ENCODE data around the gene INTS11. TPM values are rescaled to one million over a fixed set of nuclear protein-coding genes. Genes with fewer than 3 reads are reported as not detected.

INTS11 gene
- total and polyA plus RNA-seq, 2 of the 13 experiments (the other 11 are each of a cell fraction or from before 2014, with no cell fraction given): 52.8 to 94.8 TPM

DNA sequence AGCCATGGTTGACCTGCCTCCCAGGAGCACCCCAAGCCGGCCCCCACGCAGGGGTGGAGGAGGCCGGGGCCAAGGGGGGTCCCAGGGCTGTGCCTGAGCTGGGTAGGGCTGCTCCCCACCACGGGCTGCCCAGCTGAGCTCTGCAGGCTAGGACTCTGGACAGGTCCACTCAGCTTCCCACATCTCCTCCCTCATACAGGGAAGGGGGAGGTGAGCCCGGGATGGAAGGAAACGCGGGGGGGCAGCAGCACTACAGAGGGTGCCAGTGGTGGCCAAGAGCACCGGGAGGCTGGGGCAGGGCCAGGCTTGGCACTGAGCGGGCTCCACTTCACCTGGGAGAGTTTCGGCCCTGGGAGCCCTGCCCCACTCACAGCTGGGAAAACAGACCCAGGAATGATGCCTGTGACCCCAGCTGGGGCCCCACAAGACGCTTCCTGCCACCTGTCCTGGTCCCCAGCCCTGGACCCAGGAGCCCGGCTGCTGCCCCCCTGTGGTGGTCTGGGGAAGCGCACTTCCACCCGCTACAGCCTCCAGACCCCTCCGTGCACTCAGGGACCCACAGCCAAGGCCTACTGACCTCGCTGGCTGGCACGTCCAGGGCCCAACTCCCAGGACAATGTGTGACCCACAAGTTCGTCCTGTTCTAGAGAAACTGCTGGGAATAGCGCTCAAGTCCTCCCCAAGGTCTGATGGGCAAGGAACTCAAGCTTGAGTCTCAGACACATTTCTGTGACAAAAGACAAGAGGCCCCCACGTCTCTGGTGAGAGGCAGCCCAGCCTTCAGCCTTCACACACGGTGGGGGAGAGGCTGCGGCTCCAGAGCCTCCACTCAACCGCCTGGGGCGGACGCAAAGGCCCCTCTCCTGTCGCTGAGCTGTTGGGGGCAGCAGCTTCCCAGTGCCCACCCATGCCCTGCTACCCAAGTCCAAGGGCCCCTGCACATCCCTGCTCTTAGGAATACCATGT lies 47.6 kb upstream of the INTS11 start (continued):
- TF ChIP-seq AKAP8 (CRISPR knock-in tag; IDR thresholded peaks at IDR 0.05) (peak; percentile 17; the same call in 1 of the 2 replicates), REL (CRISPR knock-in tag; conservative IDR thresholded peaks at IDR 0.05) (no peak), MED13 (CRISPR knock-in tag; IDR thresholded peaks at IDR 0.05) (no peak), NRL (CRISPR knock-in tag; IDR thresholded peaks at IDR 0.05; ENCODE audit: borderline replicate concordance) (no peak), RELA (CRISPR knock-in tag; IDR thresholded peaks at IDR 0.05) (no peak), ZNF331 (CRISPR knock-in tag; IDR thresholded peaks at IDR 0.05) (no peak), NFRKB (IDR thresholded peaks at IDR 0.05) (no peak), KDM4B (CRISPR knock-in tag; IDR thresholded peaks at IDR 0.05) (no peak), ZNF552 (CRISPR knock-in tag; IDR thresholded peaks at IDR 0.05; ENCODE audit: borderline replicate concordance) (no peak), ZNF543 (CRISPR knock-in tag; IDR thresholded peaks at IDR 0.05) (no peak), ZNF660 (CRISPR knock-in tag; IDR thresholded peaks at IDR 0.05; ENCODE audit: borderline replicate concordance, low read depth) (no peak), ZNF101 (CRISPR knock-in tag; IDR thresholded peaks at IDR 0.05; ENCODE audit: borderline replicate concordance, low read depth) (no peak), ZNF672 (CRISPR knock-in tag; IDR thresholded peaks at IDR 0.05) (no peak), U2AF1 (optimal IDR thresholded peaks at IDR 0.05; ENCODE audit: low read depth, low read length) (no peak)
- TF ChIP-seq, protein P1, sequence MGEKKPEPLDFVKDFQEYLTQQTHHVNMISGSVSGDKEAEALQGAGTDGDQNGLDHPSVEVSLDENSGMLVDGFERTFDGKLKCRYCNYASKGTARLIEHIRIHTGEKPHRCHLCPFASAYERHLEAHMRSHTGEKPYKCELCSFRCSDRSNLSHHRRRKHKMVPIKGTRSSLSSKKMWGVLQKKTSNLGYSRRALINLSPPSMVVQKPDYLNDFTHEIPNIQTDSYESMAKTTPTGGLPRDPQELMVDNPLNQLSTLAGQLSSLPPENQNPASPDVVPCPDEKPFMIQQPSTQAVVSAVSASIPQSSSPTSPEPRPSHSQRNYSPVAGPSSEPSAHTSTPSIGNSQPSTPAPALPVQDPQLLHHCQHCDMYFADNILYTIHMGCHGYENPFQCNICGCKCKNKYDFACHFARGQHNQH (CRISPR knock-in tag; IDR thresholded peaks at IDR 0.05): peak; percentile 22; the same call in 1 of the 2 replicates
- TF ChIP-seq, protein P2, sequence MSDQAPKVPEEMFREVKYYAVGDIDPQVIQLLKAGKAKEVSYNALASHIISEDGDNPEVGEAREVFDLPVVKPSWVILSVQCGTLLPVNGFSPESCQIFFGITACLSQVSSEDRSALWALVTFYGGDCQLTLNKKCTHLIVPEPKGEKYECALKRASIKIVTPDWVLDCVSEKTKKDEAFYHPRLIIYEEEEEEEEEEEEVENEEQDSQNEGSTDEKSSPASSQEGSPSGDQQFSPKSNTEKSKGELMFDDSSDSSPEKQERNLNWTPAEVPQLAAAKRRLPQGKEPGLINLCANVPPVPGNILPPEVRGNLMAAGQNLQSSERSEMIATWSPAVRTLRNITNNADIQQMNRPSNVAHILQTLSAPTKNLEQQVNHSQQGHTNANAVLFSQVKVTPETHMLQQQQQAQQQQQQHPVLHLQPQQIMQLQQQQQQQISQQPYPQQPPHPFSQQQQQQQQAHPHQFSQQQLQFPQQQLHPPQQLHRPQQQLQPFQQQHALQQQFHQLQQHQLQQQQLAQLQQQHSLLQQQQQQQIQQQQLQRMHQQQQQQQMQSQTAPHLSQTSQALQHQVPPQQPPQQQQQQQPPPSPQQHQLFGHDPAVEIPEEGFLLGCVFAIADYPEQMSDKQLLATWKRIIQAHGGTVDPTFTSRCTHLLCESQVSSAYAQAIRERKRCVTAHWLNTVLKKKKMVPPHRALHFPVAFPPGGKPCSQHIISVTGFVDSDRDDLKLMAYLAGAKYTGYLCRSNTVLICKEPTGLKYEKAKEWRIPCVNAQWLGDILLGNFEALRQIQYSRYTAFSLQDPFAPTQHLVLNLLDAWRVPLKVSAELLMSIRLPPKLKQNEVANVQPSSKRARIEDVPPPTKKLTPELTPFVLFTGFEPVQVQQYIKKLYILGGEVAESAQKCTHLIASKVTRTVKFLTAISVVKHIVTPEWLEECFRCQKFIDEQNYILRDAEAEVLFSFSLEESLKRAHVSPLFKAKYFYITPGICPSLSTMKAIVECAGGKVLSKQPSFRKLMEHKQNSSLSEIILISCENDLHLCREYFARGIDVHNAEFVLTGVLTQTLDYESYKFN (CRISPR knock-in tag; conservative IDR thresholded peaks at IDR 0.05): peak; percentile 22; the same call in 1 of the 2 replicates
- TF ChIP-seq, protein P3, sequence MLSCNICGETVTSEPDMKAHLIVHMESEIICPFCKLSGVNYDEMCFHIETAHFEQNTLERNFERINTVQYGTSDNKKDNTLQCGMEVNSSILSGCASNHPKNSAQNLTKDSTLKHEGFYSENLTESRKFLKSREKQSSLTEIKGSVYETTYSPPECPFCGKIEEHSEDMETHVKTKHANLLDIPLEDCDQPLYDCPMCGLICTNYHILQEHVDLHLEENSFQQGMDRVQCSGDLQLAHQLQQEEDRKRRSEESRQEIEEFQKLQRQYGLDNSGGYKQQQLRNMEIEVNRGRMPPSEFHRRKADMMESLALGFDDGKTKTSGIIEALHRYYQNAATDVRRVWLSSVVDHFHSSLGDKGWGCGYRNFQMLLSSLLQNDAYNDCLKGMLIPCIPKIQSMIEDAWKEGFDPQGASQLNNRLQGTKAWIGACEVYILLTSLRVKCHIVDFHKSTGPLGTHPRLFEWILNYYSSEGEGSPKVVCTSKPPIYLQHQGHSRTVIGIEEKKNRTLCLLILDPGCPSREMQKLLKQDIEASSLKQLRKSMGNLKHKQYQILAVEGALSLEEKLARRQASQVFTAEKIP (CRISPR knock-in tag; IDR thresholded peaks at IDR 0.05; ENCODE audit: borderline replicate concordance): no peak
- TF ChIP-seq, protein P4, sequence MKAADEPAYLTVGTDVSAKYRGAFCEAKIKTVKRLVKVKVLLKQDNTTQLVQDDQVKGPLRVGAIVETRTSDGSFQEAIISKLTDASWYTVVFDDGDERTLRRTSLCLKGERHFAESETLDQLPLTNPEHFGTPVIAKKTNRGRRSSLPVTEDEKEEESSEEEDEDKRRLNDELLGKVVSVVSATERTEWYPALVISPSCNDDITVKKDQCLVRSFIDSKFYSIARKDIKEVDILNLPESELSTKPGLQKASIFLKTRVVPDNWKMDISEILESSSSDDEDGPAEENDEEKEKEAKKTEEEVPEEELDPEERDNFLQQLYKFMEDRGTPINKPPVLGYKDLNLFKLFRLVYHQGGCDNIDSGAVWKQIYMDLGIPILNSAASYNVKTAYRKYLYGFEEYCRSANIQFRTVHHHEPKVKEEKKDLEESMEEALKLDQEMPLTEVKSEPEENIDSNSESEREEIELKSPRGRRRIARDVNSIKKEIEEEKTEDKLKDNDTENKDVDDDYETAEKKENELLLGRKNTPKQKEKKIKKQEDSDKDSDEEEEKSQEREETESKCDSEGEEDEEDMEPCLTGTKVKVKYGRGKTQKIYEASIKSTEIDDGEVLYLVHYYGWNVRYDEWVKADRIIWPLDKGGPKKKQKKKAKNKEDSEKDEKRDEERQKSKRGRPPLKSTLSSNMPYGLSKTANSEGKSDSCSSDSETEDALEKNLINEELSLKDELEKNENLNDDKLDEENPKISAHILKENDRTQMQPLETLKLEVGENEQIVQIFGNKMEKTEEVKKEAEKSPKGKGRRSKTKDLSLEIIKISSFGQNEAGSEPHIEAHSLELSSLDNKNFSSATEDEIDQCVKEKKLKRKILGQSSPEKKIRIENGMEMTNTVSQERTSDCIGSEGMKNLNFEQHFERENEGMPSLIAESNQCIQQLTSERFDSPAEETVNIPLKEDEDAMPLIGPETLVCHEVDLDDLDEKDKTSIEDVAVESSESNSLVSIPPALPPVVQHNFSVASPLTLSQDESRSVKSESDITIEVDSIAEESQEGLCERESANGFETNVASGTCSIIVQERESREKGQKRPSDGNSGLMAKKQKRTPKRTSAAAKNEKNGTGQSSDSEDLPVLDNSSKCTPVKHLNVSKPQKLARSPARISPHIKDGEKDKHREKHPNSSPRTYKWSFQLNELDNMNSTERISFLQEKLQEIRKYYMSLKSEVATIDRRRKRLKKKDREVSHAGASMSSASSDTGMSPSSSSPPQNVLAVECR (CRISPR knock-in tag; IDR thresholded peaks at IDR 0.05; ENCODE audit: borderline replicate concordance): no peak; the same call in 1 of the 2 replicates
